Activated naive CD8-positive, alpha-beta T cell treated with anti-CD3 and anti-CD28 coated beads for 36 hours (primary cell): ENCODE measurements around the gene CCL1. TPM values are rescaled to one million over a fixed set of nuclear protein-coding genes. Genes with fewer than 3 reads are reported as not detected.

ENCODE experiments used
- DNase-seq: peaks from one replicate; pipeline ENCODE4 v3.0.0; 2021
- H3K27ac Mint-ChIP-seq: one replicate; pipeline ENCODE4 v1.8.0; 2022; ENCODE audit warnings: mild to moderate bottlenecking, moderate library complexity, mixed read lengths
- H3K27me3 Mint-ChIP-seq: one replicate; pipeline ENCODE4 v1.8.0; 2022; ENCODE audit warnings: mild to moderate bottlenecking, mixed read lengths
- H3K36me3 Mint-ChIP-seq: one replicate; pipeline ENCODE4 v1.8.0; 2021; ENCODE audit warnings: mild to moderate bottlenecking, mixed read lengths
- H3K4me1 Mint-ChIP-seq: one replicate; pipeline ENCODE4 v1.8.0; 2021; ENCODE audit warnings: mixed read lengths
- H3K4me3 Mint-ChIP-seq: one replicate; pipeline ENCODE4 v1.8.0; 2022; ENCODE audit warnings: mild to moderate bottlenecking, moderate library complexity, mixed read lengths
- H3K9me3 Mint-ChIP-seq: one replicate; pipeline ENCODE4 v1.8.0; 2022; ENCODE audit warnings: mixed read lengths
- total RNA-seq, 2 experiments: library from RNA; stranded (reverse); gene quantifications; one replicate each; pipeline ENCODE4 v1.2.3, GENCODE V29; 2021

CCL1 gene
- total RNA-seq, 2 experiments from 2014 or later: not detected

GRCh38 chr17:34389126-34389750, 26.2 kb upstream of the CCL1 start:
- DNase-seq: no peak
- Mint-ChIP-seq H3K27me3 (peaks cover 19% of the 10 kb centered on the region), H3K4me1 (peaks cover 9% of the 10 kb centered on the region), H3K27ac (no peak overlapping the region), H3K4me3 (no peak overlapping the region), H3K9me3 (no peaks in the 10 kb centered on the region), H3K36me3 (no peaks in the 10 kb centered on the region)

DNA sequence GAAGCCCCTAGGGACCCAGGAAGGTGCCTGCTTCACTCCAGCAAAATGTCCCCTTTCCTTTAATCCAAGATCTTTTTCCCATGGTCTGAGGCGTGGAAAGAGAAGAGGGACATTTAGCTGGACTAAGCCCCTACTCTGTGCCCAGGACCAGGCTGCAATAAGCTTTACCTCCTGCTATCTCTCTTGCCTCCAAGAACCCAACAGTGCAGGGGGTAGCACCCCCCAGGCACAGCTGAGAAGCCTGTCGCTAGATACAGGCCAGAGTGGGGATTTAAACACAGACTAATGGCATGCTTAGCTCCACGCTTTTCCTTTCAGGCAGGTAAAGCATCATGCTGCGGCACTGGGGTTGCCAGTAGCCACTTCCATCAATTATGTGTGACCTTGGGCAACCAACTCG, 24.5 kb upstream of the CCL1 start:
- H3K4me1 Mint-ChIP-seq: peaks cover 17% of the 10 kb centered on the region
- no peaks in the 10 kb centered on the region for H3K9me3 Mint-ChIP-seq
- no peak for DNase-seq
- H3K27ac Mint-ChIP-seq: no peak overlapping the region
- H3K36me3 Mint-ChIP-seq: no peaks in the 10 kb centered on the region
- no peak overlapping the region for H3K4me3 Mint-ChIP-seq
- peaks cover 24% of the 10 kb centered on the region for H3K27me3 Mint-ChIP-seq

GRCh38 chr17:34386697-34387550, 23.9 kb upstream of the CCL1 start:
- DNase-seq: no peak
- no peaks in the 10 kb centered on the region for H3K9me3 Mint-ChIP-seq
- peaks cover 20% of the 10 kb centered on the region for H3K4me1 Mint-ChIP-seq
- peaks cover 30% of the 10 kb centered on the region for H3K27me3 Mint-ChIP-seq
- no peaks in the 10 kb centered on the region for H3K36me3 Mint-ChIP-seq
- no peak overlapping the region for H3K4me3 Mint-ChIP-seq
- H3K27ac Mint-ChIP-seq: no peak overlapping the region

DNA sequence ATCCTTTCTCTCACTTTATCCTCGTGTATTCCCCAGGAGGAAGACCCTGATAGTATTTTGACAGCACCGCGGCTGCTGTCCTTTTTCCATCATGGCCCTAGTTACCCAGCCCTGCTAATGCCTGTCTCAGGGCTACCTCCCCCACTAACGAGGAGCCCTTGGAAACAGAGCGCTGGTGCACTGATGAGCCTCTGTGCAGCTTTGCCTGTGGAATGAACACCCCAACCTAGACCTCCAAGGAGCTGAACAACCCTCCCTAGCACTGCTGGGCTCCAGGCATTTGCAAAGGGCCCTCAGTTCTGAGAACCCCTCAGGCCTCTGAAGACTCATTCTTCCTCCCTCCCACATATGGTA, 23.3 kb upstream of the CCL1 start:
- peaks cover 21% of the 10 kb centered on the region for H3K4me1 Mint-ChIP-seq
- no peak for DNase-seq
- peaks cover 33% of the 10 kb centered on the region for H3K27me3 Mint-ChIP-seq
- H3K36me3 Mint-ChIP-seq: no peaks in the 10 kb centered on the region
- no peak overlapping the region for H3K4me3 Mint-ChIP-seq
- no peaks in the 10 kb centered on the region for H3K9me3 Mint-ChIP-seq
- H3K27ac Mint-ChIP-seq: no peak overlapping the region

DNA sequence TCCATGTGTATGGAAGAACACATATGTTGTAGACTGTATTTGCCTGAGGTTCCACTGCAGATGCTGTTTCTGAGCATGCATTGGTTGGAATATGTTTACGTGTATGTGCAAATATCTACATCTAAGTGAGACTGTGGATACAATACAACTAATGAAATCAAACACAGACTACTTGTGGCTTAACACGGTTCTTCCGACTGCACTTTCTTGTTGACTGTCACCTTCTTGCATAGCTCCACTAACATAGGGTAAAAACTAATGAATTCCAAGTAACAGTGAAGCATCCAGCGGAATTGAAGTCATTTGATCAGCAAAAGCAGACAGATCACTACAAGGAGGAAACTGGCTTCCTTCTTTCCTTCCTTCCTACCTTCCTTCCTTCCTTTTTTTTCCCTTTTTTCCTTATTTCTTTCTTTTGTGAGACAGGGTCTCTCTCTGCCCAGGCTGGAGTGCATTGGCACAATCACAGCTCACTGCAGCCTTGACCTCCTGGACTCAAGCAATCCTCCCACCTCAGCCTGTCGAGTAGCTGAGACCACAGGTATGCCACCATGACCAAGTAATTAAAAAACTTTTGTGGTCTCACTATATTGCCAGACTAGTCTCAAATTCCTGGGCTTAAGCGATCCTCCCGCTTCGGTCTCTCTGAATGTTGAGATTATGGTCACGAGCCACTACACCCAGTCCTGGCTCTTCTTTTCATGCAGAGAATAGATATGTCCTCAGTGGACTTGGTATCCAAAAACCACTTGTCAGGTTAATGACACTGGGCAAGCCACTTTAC, 22.0 kb upstream of the CCL1 start:
- peaks cover 26% of the 10 kb centered on the region for H3K4me1 Mint-ChIP-seq
- H3K27me3 Mint-ChIP-seq: peaks cover 46% of the 10 kb centered on the region

GRCh38 chr17:34384271-34384670, 21.2 kb upstream of the CCL1 start:
- no peak for DNase-seq
- no peaks in the 10 kb centered on the region for H3K36me3 Mint-ChIP-seq
- H3K9me3 Mint-ChIP-seq: no peaks in the 10 kb centered on the region
- peaks cover 51% of the 10 kb centered on the region for H3K27me3 Mint-ChIP-seq
- H3K27ac Mint-ChIP-seq: no peak overlapping the region
- no peak overlapping the region for H3K4me3 Mint-ChIP-seq
- peaks cover 32% of the 10 kb centered on the region for H3K4me1 Mint-ChIP-seq

More for the DNA sequence above, 22.0 kb upstream of the CCL1 start:
- Mint-ChIP-seq H3K36me3 (no peaks in the 10 kb centered on the region), H3K4me3 (no peak overlapping the region), H3K9me3 (no peaks in the 10 kb centered on the region), H3K27ac (no peak overlapping the region)
- DNase-seq: no peak

DNA sequence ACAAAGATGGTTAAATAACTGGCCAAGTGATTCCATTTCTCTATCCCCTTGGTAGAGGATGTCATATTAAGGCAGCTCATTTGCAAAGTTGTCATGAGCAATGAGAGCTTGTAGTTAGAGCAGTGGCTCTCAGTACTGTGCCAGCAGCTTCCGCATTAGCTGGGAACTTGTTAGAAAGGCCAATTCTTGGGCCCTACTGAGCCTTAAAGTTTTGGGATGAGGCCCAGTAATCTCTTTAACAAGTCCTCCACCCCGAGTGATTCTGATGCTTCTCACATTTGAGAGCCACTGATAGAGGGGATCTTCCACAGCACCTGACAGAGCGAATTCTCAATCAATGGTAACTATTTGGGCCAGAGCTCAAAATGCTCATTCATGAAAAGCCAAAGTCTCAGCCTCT, 20.2 kb upstream of the CCL1 start:
- Mint-ChIP-seq H3K4me3 (no peak overlapping the region), H3K36me3 (no peaks in the 10 kb centered on the region), H3K9me3 (no peaks in the 10 kb centered on the region), H3K4me1 (peaks cover 43% of the 10 kb centered on the region), H3K27me3 (peaks cover 55% of the 10 kb centered on the region), H3K27ac (no peak overlapping the region)
- no peak for DNase-seq

- H3K36me3 Mint-ChIP-seq: no peaks in the 10 kb centered on the region
- DNase-seq: peak; percentile 58
- peaks cover 59% of the 10 kb centered on the region for H3K27me3 Mint-ChIP-seq
- H3K27ac Mint-ChIP-seq: no peak overlapping the region
- no peaks in the 10 kb centered on the region for H3K9me3 Mint-ChIP-seq
- H3K4me1 Mint-ChIP-seq: peaks cover 45% of the 10 kb centered on the region
- no peak overlapping the region for H3K4me3 Mint-ChIP-seq
Measured at GRCh38 chr17:34382621-34383124, 19.6 kb upstream of the CCL1 start.

DNA sequence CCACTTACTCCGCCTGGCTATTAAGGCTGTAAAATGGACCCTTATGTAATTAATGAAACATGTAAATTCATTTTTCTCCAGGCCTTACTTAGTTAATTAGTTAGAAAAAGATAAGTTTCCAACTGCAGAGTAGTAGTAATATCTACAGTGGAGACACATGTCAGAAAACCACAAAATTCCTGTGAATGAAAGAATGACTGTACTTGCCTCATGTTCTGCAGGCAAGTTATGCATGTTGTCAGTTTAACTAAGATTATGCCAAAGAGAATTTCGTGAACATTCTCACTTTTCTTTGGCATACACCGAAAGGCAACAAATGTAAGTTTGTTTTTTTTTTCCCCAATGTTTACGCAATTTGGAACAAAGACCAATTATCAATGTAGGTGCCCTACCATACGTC, 16.8 kb upstream of the CCL1 start:
- Mint-ChIP-seq H3K4me3 (no peak overlapping the region), H3K27ac (no peak overlapping the region), H3K4me1 (peaks cover 46% of the 10 kb centered on the region)

DNA sequence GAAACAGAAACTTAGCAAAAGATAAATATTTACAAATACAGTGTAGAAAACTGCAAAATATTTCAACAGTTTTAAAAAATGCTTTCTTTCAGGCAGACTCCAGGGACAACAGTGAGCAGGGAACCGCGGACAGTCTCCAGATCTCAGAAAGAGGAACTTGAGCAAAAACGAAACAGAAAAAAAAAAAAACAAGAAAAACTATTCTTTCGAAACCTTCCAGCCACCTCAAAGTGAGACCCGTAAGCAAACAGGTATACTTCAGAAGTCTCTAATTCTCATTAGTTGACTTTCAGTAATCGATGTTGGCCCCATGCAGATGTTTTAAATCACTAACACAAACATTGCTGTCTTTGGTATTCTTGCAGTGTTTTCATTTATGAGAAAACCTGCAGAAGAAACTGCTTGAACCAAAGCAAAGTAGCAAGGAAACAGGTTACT, 15.7 kb upstream of the CCL1 start:
- no peak overlapping the region for H3K27ac Mint-ChIP-seq
- DNase-seq: peak; percentile 26
- no peaks in the 10 kb centered on the region for H3K9me3 Mint-ChIP-seq
- no peak overlapping the region for H3K4me3 Mint-ChIP-seq
- no peaks in the 10 kb centered on the region for H3K36me3 Mint-ChIP-seq
- peaks cover 49% of the 10 kb centered on the region for H3K27me3 Mint-ChIP-seq
- peaks cover 46% of the 10 kb centered on the region for H3K4me1 Mint-ChIP-seq

More for the DNA sequence above, 16.8 kb upstream of the CCL1 start:
- Mint-ChIP-seq H3K27me3 (peaks cover 54% of the 10 kb centered on the region), H3K36me3 (no peaks in the 10 kb centered on the region), H3K9me3 (no peaks in the 10 kb centered on the region)
- no peak for DNase-seq

- no peak for DNase-seq
- Mint-ChIP-seq H3K4me1 (peaks cover 36% of the 10 kb centered on the region), H3K4me3 (no peak overlapping the region), H3K27me3 (peaks cover 41% of the 10 kb centered on the region), H3K36me3 (no peaks in the 10 kb centered on the region), H3K27ac (no peak overlapping the region), H3K9me3 (no peaks in the 10 kb centered on the region)
Measured at GRCh38 chr17:34377078-34377823, 14.2 kb upstream of the CCL1 start.

GRCh38 chr17:34375426-34375997, 12.5 kb upstream of the CCL1 start:
- Mint-ChIP-seq H3K4me3 (no peak overlapping the region), H3K9me3 (no peaks in the 10 kb centered on the region), H3K27ac (no peak overlapping the region), H3K36me3 (no peaks in the 10 kb centered on the region), H3K27me3 (peaks cover 27% of the 10 kb centered on the region), H3K4me1 (peaks cover 41% of the 10 kb centered on the region)
- no peak for DNase-seq

- H3K4me1 Mint-ChIP-seq: peaks cover 39% of the 10 kb centered on the region
- no peak overlapping the region for H3K4me3 Mint-ChIP-seq
- peaks cover 17% of the 10 kb centered on the region for H3K27me3 Mint-ChIP-seq
- DNase-seq: no peak
- H3K36me3 Mint-ChIP-seq: no peaks in the 10 kb centered on the region
- H3K9me3 Mint-ChIP-seq: no peaks in the 10 kb centered on the region
- no peak overlapping the region for H3K27ac Mint-ChIP-seq
Measured at GRCh38 chr17:34374457-34374856, 11.4 kb upstream of the CCL1 start.

DNA sequence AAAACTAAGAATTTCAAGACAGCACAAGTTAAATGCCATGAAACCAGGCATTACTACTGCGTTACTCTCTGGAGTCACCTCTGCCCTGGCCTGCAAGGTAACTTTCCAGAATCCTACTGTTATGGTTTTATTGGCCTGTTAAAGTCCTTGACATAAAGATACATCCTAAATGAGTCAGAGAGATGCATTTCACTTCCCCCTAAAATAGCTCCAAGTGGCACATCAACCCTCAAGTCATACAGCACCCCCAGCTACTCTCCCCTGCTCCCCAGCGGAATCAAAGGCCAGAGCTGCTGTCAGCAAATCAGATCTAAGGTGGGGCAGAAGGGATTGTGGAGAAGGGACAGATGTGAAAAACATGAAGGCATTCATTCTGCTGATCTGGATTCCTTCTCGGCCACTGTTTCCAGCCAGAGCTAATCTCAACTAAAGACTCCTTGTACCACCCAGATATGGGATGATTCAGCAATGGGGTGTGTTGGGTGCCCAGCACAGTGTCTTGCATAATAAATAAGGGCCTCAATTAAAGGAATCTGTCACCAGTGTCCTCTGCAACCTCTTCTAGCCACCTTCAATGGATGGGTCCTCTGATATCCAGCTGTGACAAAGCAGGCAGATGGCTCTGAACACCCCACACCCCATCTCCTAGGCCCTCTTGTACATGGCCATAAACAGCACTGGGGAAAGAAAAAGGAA, 8.5 kb upstream of the CCL1 start:
- Mint-ChIP-seq H3K9me3 (no peaks in the 10 kb centered on the region), H3K4me3 (no peak overlapping the region), H3K4me1 (peaks cover 15% of the 10 kb centered on the region), H3K36me3 (no peaks in the 10 kb centered on the region), H3K27ac (no peak overlapping the region), H3K27me3 (peaks cover 12% of the 10 kb centered on the region)
- DNase-seq: no peak
